ENCODE data around the gene SNX25.
A peak's percentile ranks its signal among the peaks of the same experiment; 100 is the strongest.
"Not testable (repeated sequence)": the region's sequence is repeated elsewhere in the genome, so short reads cannot be mapped to it uniquely, and the experiment has no call there.

The SNX25 gene

GRCh38 chr4:185209031-185209851 lies at the start of gene SNX25:
Gene SNX25 (plus strand): TSS chr4:185209598. CDS start chr4:185209827, 229 bp downstream.
- peak; percentile 34 for DNase-seq

- DNase-seq: no peak
These were observed 43.8 kb upstream of the SNX25 start for GRCh38 chr4:185165605-185166063.

GRCh38 chr4:185167234-185167633 lies 42.2 kb upstream of the SNX25 start:
- DNase-seq: no peak

GRCh38 chr4:185171373-185172071 lies 37.9 kb upstream of the SNX25 start:
- DNase-seq: no peak

GRCh38 chr4:185179488-185179887 lies 29.9 kb upstream of the SNX25 start:
- DNase-seq: no peak

GRCh38 chr4:185182239-185182638 lies 27.2 kb upstream of the SNX25 start:
- no peak for DNase-seq

GRCh38 chr4:185183622-185184281 lies 25.6 kb upstream of the SNX25 start:
- peak; percentile 84 for DNase-seq

GRCh38 chr4:185186769-185187168 lies 22.6 kb upstream of the SNX25 start:
- DNase-seq: no peak

- DNase-seq: no peak
These were observed 19.6 kb upstream of the SNX25 start for GRCh38 chr4:185189606-185190305.

GRCh38 chr4:185190306-185190856 lies 19.0 kb upstream of the SNX25 start:
- DNase-seq: no peak

GRCh38 chr4:185192059-185192458 lies 17.3 kb upstream of the SNX25 start:
- no peak for DNase-seq

- no peak for DNase-seq
These were observed 14.2 kb upstream of the SNX25 start for GRCh38 chr4:185194924-185195888.

- no peak for DNase-seq
These were observed 13.0 kb upstream of the SNX25 start for GRCh38 chr4:185196437-185196836.

GRCh38 chr4:185198189-185198588 lies 11.2 kb upstream of the SNX25 start:
- DNase-seq: not testable (repeated sequence)

- DNase-seq: no peak
These were observed 7.1 kb upstream of the SNX25 start for GRCh38 chr4:185201977-185202962.

- DNase-seq: no peak
These were observed 6.4 kb upstream of the SNX25 start for GRCh38 chr4:185202984-185203485.

- peak; percentile 32 for DNase-seq
These were observed 5.7 kb upstream of the SNX25 start, which contains the start of gene CFAP97 for GRCh38 chr4:185203486-185204237. Gene CFAP97 (minus strand): TSS chr4:185204000. CDS start chr4:185191196, 12,804 bp downstream.

GRCh38 chr4:185204238-185204910 lies 5.0 kb upstream of the SNX25 start:
- no peak for DNase-seq

Measured in NCI-H1694 (cell line).